Measurements from ENCODE around the gene DET1.

Gene DET1

DNA sequence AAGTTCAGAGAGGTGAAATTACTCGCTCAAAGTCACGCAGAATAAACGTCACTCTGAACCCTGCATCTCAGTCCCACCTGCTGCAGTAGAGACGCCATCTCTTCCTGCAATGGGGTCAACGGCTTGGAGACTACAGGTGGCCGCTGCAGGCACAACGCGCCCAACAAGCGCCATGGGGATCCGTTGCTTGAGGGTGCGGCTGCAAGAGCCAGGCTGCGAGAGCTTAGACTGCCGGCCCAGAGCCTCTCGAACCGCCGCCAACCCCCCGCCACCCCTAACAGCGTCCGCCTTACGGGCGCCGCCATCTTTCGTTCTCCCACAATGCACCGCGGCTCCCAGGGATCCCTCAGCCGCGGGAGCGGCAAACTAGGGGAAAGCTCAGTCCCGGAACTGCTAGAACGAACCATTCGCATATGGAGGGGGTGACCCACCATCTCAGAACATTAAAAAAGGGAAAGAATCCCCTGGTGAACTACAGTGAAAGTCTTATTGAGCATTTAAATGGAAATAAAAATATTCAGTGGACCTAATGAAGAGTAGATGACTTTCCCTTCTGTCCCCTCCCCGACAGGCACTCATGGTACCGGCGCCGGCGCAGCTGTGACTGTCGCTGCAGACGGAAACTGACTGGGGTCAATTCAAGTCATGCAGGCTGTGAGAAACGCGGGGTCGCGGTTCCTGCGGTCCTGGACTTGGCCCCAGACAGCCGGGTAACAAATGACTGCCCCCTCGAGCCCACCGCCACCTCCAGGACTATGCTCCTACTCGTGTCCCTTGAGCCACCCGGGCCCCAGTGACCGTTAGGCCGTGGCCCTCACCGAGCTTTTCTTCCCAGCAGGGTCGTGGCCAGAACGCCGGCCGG is 79.2 kb downstream of the DET1 start, which contains the start of the genes MRPL46 and MRPS11:
Gene MRPL46, minus strand, starts transcription at position 316 of the 862 bp plus-strand sequence. Its CDS starts 11 bp downstream, at position 305.
Gene MRPS11, plus strand, starts transcription at position 636 of the 862 bp plus-strand sequence. Its CDS starts 10 bp downstream, at position 646.
- H3K36me3 ChIP-seq (ENCODE audit: control insufficient read depth in 2 of 2, insufficient read depth in 1 of 2, low read length in 2 of 2): peaks cover 31 to 68% of the 10 kb centered on the region in 2 experiments
- H3K27ac ChIP-seq (ENCODE audit: extremely low read depth, low read depth, low read length): peak within 1 kb of the TSS; percentile 83
- POLR2A ChIA-PET: interaction anchor here (0.5 to 2.7 kb wide), 18 partner anchors 11 to 777 kb away, joined by 3 to 19 read pairs (median 4); partner anchors contain the start of genes AEN and ISG20
- H3K4me3 ChIP-seq (ENCODE audit: low read depth, low read length): peak within 1 kb of the TSS; percentile 96
- CTCF ChIA-PET: interaction anchor here (0.6 to 3.5 kb wide), 9 partner anchors 12 to 924 kb away, joined by 3 to 22 read pairs (median 4); no protein-coding TSS in a partner anchor
- peaks cover 4% of the 10 kb centered on the region; the same call in 1 of the 2 replicates for H3K4me1 ChIP-seq (ENCODE audit: control insufficient read depth, insufficient read depth, low read length)
- no peaks in the 10 kb centered on the region for H3K9me3 ChIP-seq (ENCODE audit: control insufficient read depth, insufficient read depth, low read depth, low read length)
- 0 out of 2 replicates have a peak, but pooled peaks have one; percentile 39 for TF ChIP-seq KLF10 (tag by site-specific recombination; IDR thresholded peaks at IDR 0.05)
- TF ChIP-seq ZNF501 (tag by site-specific recombination; IDR thresholded peaks at IDR 0.05): peak; percentile 68
- TF ChIP-seq ZNF449 (tag by site-specific recombination; IDR thresholded peaks at IDR 0.05): peak; percentile 29; the same call in 1 of the 2 replicates
- TF ChIP-seq BCL11A (tag by site-specific recombination; IDR thresholded peaks at IDR 0.05; ENCODE audit: low read depth): no peak
- 0 out of 2 replicates have a peak, but pooled peaks have one; percentile 39 for TF ChIP-seq GLI4 (tag by site-specific recombination; IDR thresholded peaks at IDR 0.05)
- no peak for TF ChIP-seq ZNF521 (tag by site-specific recombination; IDR thresholded peaks at IDR 0.05)
- TF ChIP-seq ZNF121 (tag by site-specific recombination; IDR thresholded peaks at IDR 0.05): no peak
- no peak for TF ChIP-seq ZNF624 (tag by site-specific recombination; IDR thresholded peaks at IDR 0.05)
- TF ChIP-seq OSR2 (tag by site-specific recombination; IDR thresholded peaks at IDR 0.05): no peak
- no peak for TF ChIP-seq ZNF664 (tag by site-specific recombination; IDR thresholded peaks at IDR 0.05)
- TF ChIP-seq ZNF2 (tag by site-specific recombination; IDR thresholded peaks at IDR 0.05): peak; percentile 59; the same call in 1 of the 2 replicates
- no peak for TF ChIP-seq ZNF112 (tag by site-specific recombination; IDR thresholded peaks at IDR 0.05)
- no peak for TF ChIP-seq GFI1B (tag by site-specific recombination; IDR thresholded peaks at IDR 0.05)
- no peak for TF ChIP-seq ZNF654 (tag by site-specific recombination; IDR thresholded peaks at IDR 0.05; ENCODE audit: low read depth)
- no peak for TF ChIP-seq ZNF791 (tag by site-specific recombination; IDR thresholded peaks at IDR 0.05)
- no peak for TF ChIP-seq INSM2 (tag by site-specific recombination; IDR thresholded peaks at IDR 0.05)
- no peak for TF ChIP-seq ZNF549 (tag by site-specific recombination; IDR thresholded peaks at IDR 0.05)
- no peak for TF ChIP-seq ZNF221 (tag by site-specific recombination; IDR thresholded peaks at IDR 0.05; ENCODE audit: borderline replicate concordance)
- TF ChIP-seq ZNF558 (tag by site-specific recombination; IDR thresholded peaks at IDR 0.05): no peak
- TF ChIP-seq EGR2 (tag by site-specific recombination; IDR thresholded peaks at IDR 0.05; ENCODE audit: low read depth): no peak
- no peak for TF ChIP-seq ZNF114 (tag by site-specific recombination; IDR thresholded peaks at IDR 0.05)
- TF ChIP-seq ZNF623 (tag by site-specific recombination; IDR thresholded peaks at IDR 0.05): no peak; the same call in 1 of the 2 replicates
- TF ChIP-seq, protein P1, sequence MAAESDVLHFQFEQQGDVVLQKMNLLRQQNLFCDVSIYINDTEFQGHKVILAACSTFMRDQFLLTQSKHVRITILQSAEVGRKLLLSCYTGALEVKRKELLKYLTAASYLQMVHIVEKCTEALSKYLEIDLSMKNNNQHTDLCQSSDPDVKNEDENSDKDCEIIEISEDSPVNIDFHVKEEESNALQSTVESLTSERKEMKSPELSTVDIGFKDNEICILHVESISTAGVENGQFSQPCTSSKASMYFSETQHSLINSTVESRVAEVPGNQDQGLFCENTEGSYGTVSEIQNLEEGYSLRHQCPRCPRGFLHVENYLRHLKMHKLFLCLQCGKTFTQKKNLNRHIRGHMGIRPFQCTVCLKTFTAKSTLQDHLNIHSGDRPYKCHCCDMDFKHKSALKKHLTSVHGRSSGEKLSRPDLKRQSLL (tag by site-specific recombination; IDR thresholded peaks at IDR 0.05): no peak
- 0 out of 2 replicates have a peak, but pooled peaks have one; percentile 37 for TF ChIP-seq ZNF223 (tag by site-specific recombination; IDR thresholded peaks at IDR 0.05)
- TF ChIP-seq ZNF404 (tag by site-specific recombination; IDR thresholded peaks at IDR 0.05): no peak
- no peak for TF ChIP-seq KLF1 (tag by site-specific recombination; IDR thresholded peaks at IDR 0.05)
- no peak for TF ChIP-seq GLI2 (tag by site-specific recombination; IDR thresholded peaks at IDR 0.05; ENCODE audit: borderline replicate concordance, low read depth)
- no peak for TF ChIP-seq ZNF138 (tag by site-specific recombination; IDR thresholded peaks at IDR 0.05; ENCODE audit: borderline replicate concordance)
- TF ChIP-seq ZNF645 (tag by site-specific recombination; IDR thresholded peaks at IDR 0.05): no peak
- no peak for TF ChIP-seq ZSCAN4 (tag by site-specific recombination; IDR thresholded peaks at IDR 0.05)
- no peak for TF ChIP-seq MYNN (tag by site-specific recombination; IDR thresholded peaks at IDR 0.05; ENCODE audit: borderline replicate concordance)
- no peak for TF ChIP-seq ZNF423 (tag by site-specific recombination; IDR thresholded peaks at IDR 0.05)

Data from HEK293 (cell line).